ENCODE data around the gene GPC6.

Gene GPC6

DNA sequence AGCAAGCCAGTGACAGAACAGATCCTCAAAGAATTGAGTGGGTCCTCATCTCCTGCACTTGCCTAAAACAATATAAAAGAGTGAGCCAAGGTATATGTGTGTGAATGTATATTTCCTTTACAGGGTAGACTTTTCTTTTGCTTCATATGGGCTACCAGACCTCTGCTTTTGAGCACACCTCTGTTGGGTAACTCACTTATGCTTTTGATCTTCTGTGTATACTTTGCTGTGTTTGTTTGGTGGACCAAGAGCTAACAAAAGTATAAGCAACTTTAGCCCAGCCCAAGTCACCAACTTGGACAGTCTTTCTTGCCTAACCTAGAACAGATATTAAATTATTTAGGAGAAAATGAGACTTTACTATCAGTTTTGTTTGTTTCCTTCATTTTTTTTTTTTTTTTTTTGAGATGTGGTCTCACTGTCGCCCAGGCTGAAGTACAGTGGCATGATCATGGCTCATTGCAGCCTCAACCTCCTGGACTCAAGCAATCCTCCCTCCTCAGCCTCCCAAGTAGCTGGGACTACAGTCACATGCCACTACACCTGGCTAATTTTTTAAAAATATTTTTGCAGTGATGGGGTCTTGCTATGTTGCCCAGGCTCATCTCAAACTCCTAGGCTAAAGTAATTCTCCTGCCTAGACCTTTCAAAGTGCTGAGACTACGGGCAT is 739.8 kb downstream of the GPC6 start:
- no peak overlapping the region for H3K27ac ChIP-seq
- no peak for DNase-seq (ENCODE audit: low read depth, low spot score)

DNA sequence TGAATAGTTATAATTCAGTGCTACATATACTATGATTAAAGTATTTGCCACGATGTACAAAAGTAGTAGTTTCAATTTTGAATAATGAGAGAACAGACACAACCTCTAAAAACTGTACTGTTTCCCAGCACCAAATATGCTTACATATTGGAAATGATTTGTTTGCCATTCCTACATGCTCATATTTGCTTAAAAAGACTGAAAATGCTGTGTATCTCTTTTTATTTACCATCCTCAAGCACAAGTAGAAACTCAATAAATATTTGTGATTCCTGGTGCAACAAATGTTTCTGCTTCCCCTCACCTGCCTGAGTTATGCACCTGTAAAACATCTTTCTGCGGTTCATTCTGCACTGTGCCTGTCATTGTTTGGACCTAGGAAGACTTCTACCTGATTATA is 740.7 kb downstream of the GPC6 start:
- no peak overlapping the region for H3K27ac ChIP-seq
- DNase-seq (ENCODE audit: low read depth, low spot score): no peak

DNA sequence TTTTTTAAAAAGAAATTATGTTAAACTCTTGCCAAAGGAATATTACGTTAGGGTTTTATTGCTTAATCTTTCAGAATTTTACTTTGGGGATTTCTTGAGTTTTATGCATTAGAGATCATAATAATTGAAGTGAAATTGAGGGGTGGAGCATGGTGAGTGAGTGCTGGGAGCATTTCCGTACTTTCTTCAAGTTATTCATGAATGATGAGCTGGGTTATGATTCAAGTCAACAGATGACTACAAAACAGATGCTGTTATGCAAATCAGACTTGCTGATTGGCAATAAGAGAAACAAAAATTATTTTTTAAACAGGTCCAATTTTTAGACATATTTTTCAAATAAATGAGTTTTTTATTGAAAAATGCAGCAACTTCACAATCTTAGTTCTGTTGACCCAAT is 748.6 kb downstream of the GPC6 start:
- no peak for DNase-seq (ENCODE audit: low read depth, low spot score)
- H3K27ac ChIP-seq: no peak overlapping the region

DNA sequence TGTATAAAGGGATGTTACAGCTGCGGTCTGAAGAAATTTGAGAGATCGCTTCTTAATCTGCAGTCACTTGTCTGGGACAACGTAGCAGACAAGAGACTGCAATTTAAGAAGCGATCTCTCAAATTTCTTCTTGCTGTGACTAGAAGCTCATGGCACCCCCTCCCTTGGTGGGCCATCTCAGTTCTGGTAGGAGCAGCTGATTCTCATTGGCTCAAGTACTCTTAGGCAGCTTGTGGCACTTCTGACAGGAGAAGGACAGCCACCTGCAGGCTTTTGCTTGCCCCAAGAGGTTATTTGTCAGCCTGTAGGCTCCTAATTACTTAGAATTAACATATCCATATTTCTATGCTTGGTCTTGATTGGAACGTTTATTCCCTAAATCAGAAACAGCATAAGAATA is 749.9 kb downstream of the GPC6 start:
- no peak overlapping the region for H3K27ac ChIP-seq
- DNase-seq (ENCODE audit: low read depth, low spot score): no peak

DNA sequence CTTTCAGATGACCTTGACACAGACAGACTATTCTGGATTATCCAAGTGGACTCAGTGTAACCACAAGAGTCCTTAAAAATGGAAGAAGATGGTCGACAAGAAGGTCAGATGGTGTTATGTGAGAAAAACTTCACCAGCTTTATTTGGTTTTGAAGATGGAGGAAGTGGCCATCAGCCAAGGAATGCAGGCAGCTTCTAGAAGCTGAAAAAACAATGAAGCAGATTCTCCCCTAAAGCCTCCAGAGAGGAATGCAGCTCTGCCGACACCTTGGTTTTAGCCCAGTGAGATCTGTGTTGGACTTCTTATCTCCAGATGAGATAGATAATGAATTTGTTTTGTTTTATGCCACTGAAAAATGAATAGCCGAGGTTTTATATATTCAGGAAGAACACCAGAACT is 751.4 kb downstream of the GPC6 start:
- H3K27ac ChIP-seq: no peak overlapping the region
- DNase-seq (ENCODE audit: low read depth, low spot score): no peak

DNA sequence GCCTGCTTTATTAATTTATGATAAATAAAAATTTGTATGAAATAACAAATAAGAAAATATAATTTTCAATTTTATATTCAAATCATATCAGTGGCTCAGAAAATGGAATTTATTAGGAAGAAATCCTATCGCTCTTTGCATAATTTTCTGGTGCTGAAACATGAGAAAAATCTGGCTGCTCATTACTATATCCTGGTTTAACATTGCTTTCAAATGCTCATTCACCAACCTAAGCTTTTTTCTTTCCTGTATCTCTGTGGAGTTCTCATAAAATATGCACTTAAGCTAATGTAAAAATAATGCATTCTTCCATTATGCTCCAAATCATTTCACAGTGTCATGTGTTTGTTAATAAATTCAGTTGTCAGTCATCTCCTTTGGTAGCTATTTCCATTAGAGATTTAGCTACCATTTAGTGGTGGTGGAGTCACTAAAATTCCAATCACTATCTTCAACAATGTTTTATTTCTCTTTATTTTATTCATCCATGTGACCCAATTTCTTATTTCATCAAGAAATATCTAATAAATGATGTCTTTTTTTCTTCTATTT is 754.9 kb downstream of the GPC6 start:
- no peak overlapping the region for H3K27ac ChIP-seq
- DNase-seq (ENCODE audit: low read depth, low spot score): no peak

DNA sequence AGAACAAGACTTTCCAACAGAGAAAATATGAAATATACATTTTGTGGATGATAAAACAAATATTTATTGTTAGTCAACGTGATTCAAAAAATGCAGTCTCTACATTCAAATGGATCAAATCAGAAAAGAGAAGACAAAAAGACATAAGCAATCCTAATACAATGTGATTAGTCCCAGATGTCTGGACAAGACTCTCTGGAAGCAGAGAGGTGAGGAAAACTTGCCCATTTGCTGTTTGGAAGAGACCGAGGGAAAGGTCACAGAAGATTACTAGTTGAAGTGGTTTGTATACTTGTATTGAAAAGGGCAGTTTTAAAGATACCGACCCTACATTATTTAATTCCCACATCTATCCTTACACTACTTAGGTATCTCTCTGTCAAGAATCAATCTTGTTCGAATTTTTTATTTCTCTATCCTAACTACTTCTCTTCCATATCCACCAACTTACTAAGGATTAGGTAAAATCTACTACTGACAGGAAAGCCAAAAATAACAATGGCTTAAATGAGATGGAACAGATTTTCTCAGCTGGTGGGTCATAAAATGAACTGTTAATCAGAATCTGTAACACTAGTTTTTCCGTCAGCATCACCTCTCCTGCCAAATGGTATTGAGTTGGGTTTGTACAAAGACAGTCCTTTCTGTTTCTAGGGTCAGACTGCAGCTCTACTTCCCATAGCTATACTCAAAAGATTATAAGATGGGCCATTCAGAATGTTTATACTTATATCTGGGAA is 755.7 kb downstream of the GPC6 start:
- no peak overlapping the region for H3K27ac ChIP-seq
- DNase-seq (ENCODE audit: low read depth, low spot score): no peak

DNA sequence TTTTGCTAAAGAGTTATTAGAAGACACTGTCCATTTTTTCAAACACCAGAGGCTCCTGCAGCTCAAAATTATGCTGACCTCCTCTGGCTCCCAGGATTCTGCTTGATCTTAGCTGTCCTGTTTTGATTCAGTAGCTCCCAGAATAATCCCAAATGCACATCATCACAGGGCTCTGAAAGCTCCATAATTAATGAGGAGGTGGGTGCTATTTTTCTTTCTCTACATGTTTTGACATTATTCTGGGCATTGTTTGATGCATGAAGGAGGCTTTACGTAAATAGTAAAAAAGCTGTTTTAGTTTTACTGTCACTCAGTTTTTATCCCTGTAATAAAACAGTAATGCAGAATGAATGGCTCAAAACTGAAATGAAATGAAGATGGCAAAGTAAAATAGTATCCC is 757.4 kb downstream of the GPC6 start:
- DNase-seq (ENCODE audit: low read depth, low spot score): no peak
- H3K27ac ChIP-seq: no peak overlapping the region

DNA sequence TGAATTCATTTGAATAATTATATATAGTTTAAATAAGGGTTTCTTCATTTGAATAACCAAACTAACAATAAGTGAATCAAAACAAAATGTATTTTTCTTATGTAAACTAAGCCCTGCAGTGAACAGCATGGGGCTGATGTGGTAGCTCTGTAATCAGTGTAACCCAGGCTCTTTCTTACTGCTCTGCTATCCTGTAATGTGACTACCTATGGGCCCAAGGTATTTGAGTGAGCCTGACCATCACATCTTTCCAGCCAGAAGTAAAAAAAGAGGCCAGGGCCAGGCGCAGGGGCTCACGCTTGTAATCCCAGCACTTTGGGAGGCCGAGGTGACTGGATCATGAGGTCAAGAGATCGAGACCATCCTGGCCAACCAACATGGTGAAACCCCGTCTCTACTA is 758.3 kb downstream of the GPC6 start:
- no peak for DNase-seq (ENCODE audit: low read depth, low spot score)

DNA sequence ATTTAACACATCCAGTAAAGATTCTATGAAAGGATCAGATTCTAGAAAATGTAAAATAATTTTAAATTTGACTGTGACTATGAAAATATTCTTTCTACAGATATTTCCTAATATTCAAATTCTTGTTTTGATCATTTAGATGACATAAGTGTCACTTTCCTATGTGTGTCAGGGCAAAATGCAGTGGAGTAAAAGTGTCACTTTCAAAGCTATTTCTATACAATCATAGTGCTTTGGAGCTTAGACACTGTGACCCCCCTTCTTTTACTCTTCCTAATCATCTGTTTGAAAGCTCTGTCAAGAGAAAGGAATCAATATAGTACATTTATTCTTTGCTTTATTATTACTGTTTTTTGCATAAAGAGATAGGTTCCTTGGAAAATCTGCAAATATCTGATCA is 760.9 kb downstream of the GPC6 start:
- DNase-seq (ENCODE audit: low read depth, low spot score): no peak
- H3K27ac ChIP-seq: no peak overlapping the region

More for the DNA sequence above, 758.3 kb downstream of the GPC6 start:
- H3K27ac ChIP-seq: no peak overlapping the region

DNA sequence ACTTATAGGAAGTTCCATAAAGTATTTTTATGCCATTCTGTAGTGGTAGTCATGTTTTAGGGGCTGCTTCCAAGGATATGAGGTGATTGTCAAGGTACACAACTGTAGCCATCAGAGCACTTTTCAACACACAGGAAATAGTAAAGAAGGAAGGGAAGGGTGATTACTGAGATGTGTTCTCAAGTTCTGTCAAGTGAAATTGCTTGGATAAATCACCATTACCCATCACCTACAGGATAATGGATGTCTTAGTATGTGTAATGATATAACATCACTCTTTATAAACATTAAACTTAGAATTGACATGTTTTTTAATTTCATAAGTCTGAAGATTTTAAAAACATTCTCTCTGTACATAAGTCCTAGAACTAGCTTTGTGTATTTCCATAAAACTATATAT is 765.0 kb downstream of the GPC6 start:
- no peak overlapping the region for H3K27ac ChIP-seq
- no peak for DNase-seq (ENCODE audit: low read depth, low spot score)

DNA sequence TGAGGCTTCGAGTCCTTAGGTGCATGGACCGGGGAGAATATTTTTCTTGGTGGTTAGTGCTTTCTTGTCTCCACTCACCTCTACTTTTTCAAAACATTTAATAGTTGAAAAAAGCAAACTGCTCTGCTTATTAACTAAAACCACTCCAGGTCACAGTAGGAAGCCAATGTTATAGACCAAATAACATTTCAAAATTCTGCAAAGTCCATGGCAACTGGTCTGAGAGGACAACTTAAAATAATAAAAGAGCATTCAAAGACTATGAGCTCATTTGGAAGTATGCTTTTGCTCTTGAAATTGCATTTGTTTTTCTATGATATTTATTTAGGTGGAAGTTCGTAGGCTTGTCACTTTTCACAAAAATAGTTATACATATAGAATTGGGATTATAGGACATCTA is 769.9 kb downstream of the GPC6 start:
- no peak overlapping the region for H3K27ac ChIP-seq
- no peak for DNase-seq (ENCODE audit: low read depth, low spot score)

DNA sequence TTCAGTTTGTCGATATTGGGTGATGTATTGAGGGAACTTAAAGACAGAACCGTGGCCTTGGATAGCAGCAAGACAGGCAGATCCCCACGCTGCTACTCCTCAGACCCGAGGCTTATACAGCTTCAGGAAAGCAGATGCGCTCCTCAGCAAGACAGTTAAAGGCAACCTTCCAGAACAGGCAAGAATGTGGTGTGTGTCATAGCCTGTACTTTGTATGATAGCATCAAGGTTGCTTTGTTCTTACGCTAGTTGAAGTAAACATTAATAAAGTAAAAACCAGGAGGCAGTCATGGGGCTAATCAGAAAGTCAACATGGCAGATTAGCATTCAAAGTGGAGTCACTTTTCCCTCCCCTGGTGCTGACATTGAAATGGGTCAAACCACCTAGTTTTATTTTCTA is 779.7 kb downstream of the GPC6 start:
- no peak for DNase-seq (ENCODE audit: low read depth, low spot score)
- no peak overlapping the region for H3K27ac ChIP-seq

DNA sequence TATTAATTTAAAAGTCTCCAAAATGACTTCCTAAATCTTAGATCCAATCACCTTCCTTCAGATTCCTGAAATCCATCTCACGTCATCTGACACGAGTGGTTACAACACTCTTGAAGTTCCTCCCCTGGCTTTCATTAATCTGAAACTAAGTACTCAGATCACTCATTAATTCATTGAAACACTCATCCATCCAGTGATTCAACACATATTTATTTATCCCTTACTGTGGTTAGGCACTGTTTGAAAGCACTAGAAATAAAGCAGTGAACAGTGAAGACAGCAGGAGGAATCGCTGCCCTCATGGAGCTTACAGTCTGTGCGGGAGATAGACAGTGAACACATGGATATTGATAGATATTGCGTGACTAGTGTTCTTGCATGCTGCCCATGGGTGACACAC is 780.5 kb downstream of the GPC6 start:
- DNase-seq (ENCODE audit: low read depth, low spot score): no peak
- no peak overlapping the region for H3K27ac ChIP-seq

DNA sequence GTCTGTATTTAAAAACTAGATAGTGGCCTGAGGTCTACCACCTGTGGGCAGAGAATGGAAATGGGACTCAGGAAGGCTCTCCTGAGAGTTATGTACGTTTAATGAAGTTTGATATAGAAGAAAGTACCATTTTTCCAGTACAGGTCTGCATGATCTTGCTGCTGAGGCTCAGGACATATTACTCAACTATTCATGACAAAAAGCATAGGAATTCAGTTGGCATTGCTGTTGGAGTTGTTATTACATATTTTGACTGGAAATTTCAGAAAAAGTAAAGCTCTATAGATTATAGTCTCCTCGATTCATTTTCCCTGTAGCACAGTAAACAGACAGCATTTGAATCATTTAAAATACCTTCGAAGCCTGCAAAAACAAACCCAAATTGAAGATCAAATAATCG is 783.1 kb downstream of the GPC6 start:
- DNase-seq (ENCODE audit: low read depth, low spot score): no peak

DNA sequence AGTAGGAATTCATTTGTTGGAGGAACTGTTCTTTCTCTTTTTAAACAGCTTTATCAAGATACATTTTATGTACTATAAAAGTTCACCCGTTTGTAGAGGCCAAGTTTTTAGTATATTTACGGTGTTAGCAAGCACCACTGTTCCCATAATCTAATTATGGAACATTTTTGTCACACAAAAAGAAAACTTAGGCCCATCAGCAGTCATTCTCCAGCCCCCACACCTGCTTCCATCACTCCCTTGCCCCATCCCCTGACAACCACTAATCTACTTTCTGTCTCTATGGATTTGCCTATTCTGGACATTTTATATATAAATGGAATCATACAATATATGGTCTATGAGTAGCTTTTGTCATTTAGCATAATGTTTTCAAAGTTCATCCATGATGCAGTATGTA is 787.9 kb downstream of the GPC6 start:
- no peak for DNase-seq (ENCODE audit: low read depth, low spot score)
- no peak overlapping the region for H3K27ac ChIP-seq

More for the DNA sequence above, 783.1 kb downstream of the GPC6 start:
- H3K27ac ChIP-seq: no peak overlapping the region

DNA sequence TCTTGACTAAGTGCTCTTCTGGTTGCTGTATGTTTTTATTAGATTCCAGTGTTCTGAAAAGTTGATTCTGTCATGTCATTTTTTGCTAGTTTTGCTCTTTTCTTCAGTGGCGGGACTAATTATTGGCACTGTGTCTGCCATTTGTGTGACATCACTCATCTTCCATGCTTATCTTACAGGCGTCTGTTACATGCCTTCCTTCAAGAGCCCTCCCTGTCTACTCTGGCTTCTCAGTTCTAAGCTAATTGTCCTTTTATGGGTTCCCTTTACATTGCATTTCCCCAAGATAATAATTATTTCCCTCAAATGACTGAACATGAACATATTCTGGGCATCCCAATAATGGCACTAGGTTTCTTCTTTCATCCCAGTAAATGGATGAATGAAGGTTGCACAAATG is 793.8 kb downstream of the GPC6 start:
- H3K27ac ChIP-seq: no peak overlapping the region
- no peak for DNase-seq (ENCODE audit: low read depth, low spot score)

DNA sequence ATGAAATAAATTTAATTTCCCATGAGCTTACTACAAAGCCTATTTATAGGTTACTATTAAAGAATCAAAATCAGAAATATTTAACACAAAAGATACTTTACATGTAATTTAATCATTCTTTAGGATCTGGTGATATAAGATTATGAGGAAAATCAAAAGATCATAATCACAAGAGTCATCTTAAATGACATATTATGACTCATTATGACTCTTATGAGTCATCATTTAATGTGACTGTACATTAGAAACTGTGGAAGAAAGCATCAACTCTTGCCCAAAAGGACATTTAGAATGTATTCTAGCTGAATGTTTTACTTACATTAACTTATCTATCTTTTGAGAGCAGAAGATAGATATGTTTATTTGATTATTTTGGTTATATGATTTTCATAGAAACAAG is 794.2 kb downstream of the GPC6 start:
- no peak overlapping the region for H3K27ac ChIP-seq
- DNase-seq (ENCODE audit: low read depth, low spot score): no peak

DNA sequence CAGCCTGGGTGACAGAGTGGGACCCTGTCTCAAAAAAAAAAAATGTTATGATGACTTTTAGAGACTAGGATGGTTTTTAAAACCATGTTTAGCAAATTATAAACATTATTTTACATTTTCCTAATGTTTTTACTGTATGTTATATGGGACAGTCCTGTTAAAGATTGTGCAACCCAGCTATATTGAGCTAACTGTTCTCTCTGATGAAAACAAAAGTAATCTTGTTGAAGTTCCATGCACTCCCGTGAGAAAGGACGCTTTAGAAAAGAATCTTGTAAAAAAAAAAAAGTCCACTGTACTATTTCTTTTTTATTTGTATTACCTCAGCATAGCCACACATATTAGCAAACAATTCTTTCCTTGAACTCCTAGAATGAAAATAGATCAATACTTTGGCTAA is 801.6 kb downstream of the GPC6 start:
- DNase-seq (ENCODE audit: low read depth, low spot score): no peak
- no peak overlapping the region for H3K27ac ChIP-seq

DNA sequence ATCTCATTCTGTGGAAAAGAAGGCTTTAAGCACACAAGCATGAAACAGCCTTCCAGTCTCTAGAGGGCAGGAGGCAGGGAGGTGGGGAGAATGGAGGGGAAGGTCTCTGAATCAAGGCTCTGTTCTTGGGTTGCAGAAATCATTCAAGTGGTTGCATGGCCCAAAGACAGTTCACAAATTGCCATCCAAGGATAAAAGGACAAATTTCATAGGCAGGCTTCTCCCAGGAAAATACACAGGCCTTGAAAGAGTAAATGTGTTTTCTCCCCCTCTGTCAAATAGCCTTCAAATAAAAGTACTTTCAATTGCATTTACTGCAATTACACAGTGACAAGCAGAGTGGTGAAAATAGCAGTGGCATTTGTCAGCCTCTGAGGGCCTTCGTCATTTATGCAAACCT is 802.0 kb downstream of the GPC6 start:
- no peak overlapping the region for H3K27ac ChIP-seq
- DNase-seq (ENCODE audit: low read depth, low spot score): no peak

DNA sequence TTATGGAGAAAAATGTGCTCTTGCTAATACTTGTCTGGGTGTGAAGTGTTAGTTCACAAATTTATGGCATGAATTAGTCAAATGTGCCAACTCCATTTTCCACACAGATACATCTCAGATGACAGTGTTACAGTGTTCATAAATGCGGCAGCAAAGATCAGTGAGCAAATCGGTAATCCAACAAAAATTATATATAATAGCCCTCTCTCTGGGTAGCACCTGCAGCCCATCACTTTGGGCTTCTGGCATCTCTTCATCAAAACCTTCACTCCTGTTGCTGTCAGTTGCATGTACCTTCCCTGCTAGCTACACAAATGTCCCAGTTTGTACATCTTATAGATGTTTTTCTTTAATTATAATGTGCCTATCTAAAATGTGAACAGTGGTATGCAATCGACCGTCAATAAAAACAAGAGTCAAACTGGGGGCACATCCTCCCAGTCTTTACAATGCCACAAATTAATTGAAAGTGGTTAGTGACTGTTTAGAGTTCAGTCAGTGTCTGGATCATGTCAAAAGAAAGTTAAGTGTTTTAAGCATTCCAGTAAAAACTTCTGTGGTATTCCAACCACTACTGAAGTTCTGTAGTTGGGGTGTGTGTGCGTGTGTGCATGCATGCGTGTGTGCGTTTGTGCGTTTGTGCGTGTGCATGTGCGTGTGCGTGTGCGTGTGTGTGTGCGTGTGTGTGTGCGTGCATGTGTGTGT is 804.0 kb downstream of the GPC6 start:
- H3K27ac ChIP-seq: no peak overlapping the region
- DNase-seq (ENCODE audit: low read depth, low spot score): no peak

Measured in epithelial cell of prostate (primary cell).